Stomach (tissue), 9 donors: ENCODE data around the gene STX1A. TPM values are rescaled to one million over a fixed set of nuclear protein-coding genes. Genes with fewer than 3 reads are reported as not detected.

Experiments
- DNase-seq, 2 donors: peaks; one replicate each; pipeline versions ENCODE4 v3.0.0 to v3.0.0-alpha.2; 2013 to 2019
- H3K27ac ChIP-seq, 5 donors: fragments of 200-600 bp in 4 of 5; sonication (generic) in 4 of 5; one replicate each; pipeline ENCODE4 v1.5.1; 2013 to 2019; ENCODE audit warnings: mild to moderate bottlenecking in 1 of 5, moderate library complexity in 1 of 5
- H3K27me3 ChIP-seq, 3 donors: fragments of 200-600 bp; sonication (generic); one replicate each; pipeline ENCODE4 v1.5.1; 2017 to 2019; ENCODE audit warnings: mixed run types in 1 of 3
- H3K36me3 ChIP-seq, 4 donors: fragments of 200-600 bp; sonication (generic); 1 replicate in 3 of 4; 2 replicates in 1 of 4; pipeline ENCODE4 v1.5.1; 2016 to 2019
- H3K4me1 ChIP-seq, 4 donors: fragments of 200-600 bp; sonication (generic); one replicate each; pipeline ENCODE4 v1.5.1; 2016 to 2019
- H3K4me3 ChIP-seq, 4 donors: fragments of 200-600 bp; sonication (generic) in 3 of 4; one replicate each; pipeline ENCODE4 v1.5.1; 2016 to 2019; ENCODE audit warnings: mild to moderate bottlenecking in 1 of 4
- H3K9me3 ChIP-seq, 4 donors: fragments of 200-600 bp; sonication (generic); one replicate each; pipeline ENCODE4 v1.5.1; 2016 to 2019
- EP300 ChIP-seq: sonication (generic); formaldehyde crosslinking; IDR thresholded peaks from one replicate; pipeline ENCODE4 v1.6.1; 2017; ENCODE audit warnings: antibody characterized with exemption
- POLR2A ChIP-seq, 4 donors: fragments of 450-650 bp; IDR thresholded peaks; one replicate each; pipeline ENCODE4 v1.6.1; 2016; ENCODE audit warnings: antibody characterized with exemption in 4 of 4, control low read depth in 2 of 4, mild to moderate bottlenecking in 1 of 4, moderate library complexity in 1 of 4
- POLR2AphosphoS5 ChIP-seq, 3 donors: sonication (generic); formaldehyde crosslinking; IDR thresholded peaks; one replicate each; pipeline ENCODE4 v1.6.1; 2016; ENCODE audit warnings: antibody characterized with exemption in 3 of 3
- WGBS, 5 donors: extraction: QIAGEN DNeasy Blood & Tissue Kit in 3 of 5; methylation state at CpG; one replicate each; pipeline versions ENCODE4 v1.1.5 to v1.1.7; 2013 to 2018; 5-methylcytosine and 5-hydroxymethylcytosine counted together
- intact Hi-C: fragments of 100-400 bp; cut with DNase I; formaldehyde crosslinking; loops from one replicate; pipeline ENCODE4 v1.15.1; 2023; ENCODE audit warnings: low total_unique reads
- polyA plus RNA-seq, 3 donors: library from polyadenylated mRNA; stranded (reverse); fragments of 200-250 nt; gene quantifications; one replicate each; pipeline ENCODE4 v1.2.3, GENCODE V29; 2013
- total RNA-seq, 5 donors: library from RNA; depleted of rRNA; stranded (reverse); fragments of >200 nt; gene quantifications; one replicate each; pipeline versions ENCODE4 v1.1.0 to v1.2.3, GENCODE V29; 2014 to 2016
- TF ChIP-seq, protein P1 (sequence below), 7 experiments: fragments of 450-650 bp in 4 of 7; fragments of 200-600 bp in 3 of 7; sonication (generic) in 3 of 7; IDR thresholded peaks; one replicate each; pipeline ENCODE4 v1.5.1; 2016 to 2019; ENCODE audit warnings: antibody characterized with exemption in 7 of 7, control low read depth in 2 of 7, mild to moderate bottlenecking in 1 of 7
- donor health status: healthy with polysubstance abuse.
- donor health status: Bipolar disorder and iron deficiency.
- donor health status: healthy.

Gene STX1A
- total and polyA plus RNA-seq, 8 donors, result 1.1 to 57.2 (median 4.2) TPM; not detected in 1

DNA sequence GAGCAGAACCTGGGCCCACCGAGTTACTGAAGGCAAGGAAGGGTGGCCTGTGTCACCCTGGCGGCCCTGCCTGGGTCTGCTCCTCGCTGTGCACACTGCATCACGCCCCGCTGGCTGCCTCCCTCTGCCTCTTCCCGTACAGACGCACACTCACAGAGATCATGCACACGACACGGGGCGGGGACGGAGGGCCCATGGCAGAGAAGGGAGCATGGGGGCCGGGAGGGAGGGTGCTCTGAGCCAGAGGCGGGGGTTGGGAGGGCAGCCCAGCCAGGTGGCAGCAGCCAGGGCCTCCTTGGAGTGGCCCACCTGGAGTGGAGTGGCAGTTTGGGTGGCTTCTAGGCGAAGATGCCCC is 19.4 kb downstream of the STX1A start:
- peak in 1 of 2 donors; percentile 30 for DNase-seq
- intact Hi-C loops, result no loop called here
- H3K9me3 ChIP-seq, result no peaks in the 10 kb centered on the region
- 78 to 92% (median 82%) methylated on average over 7 to 14 of the region's 14 CpGs for WGBS, 5 donors
- peaks cover 0 to 20% (median 18%) of the 10 kb centered on the region in 4 donors for H3K4me1 ChIP-seq
- no peak overlapping the region for H3K27ac ChIP-seq
- TF ChIP-seq, protein P1, sequence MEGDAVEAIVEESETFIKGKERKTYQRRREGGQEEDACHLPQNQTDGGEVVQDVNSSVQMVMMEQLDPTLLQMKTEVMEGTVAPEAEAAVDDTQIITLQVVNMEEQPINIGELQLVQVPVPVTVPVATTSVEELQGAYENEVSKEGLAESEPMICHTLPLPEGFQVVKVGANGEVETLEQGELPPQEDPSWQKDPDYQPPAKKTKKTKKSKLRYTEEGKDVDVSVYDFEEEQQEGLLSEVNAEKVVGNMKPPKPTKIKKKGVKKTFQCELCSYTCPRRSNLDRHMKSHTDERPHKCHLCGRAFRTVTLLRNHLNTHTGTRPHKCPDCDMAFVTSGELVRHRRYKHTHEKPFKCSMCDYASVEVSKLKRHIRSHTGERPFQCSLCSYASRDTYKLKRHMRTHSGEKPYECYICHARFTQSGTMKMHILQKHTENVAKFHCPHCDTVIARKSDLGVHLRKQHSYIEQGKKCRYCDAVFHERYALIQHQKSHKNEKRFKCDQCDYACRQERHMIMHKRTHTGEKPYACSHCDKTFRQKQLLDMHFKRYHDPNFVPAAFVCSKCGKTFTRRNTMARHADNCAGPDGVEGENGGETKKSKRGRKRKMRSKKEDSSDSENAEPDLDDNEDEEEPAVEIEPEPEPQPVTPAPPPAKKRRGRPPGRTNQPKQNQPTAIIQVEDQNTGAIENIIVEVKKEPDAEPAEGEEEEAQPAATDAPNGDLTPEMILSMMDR (IDR thresholded peaks at IDR 0.05), result no peak
- no peak for TF ChIP-seq POLR2AphosphoS5 (IDR thresholded peaks at IDR 0.05)
- TF ChIP-seq EP300, result no peak
- no peak for TF ChIP-seq POLR2A (IDR thresholded peaks at IDR 0.05)
- no peak overlapping the region for H3K4me3 ChIP-seq
- no peaks in the 10 kb centered on the region for H3K27me3 ChIP-seq
- H3K36me3 ChIP-seq, result peaks cover 26 to 81% (median 69%) of the 10 kb centered on the region in 4 donors

DNA sequence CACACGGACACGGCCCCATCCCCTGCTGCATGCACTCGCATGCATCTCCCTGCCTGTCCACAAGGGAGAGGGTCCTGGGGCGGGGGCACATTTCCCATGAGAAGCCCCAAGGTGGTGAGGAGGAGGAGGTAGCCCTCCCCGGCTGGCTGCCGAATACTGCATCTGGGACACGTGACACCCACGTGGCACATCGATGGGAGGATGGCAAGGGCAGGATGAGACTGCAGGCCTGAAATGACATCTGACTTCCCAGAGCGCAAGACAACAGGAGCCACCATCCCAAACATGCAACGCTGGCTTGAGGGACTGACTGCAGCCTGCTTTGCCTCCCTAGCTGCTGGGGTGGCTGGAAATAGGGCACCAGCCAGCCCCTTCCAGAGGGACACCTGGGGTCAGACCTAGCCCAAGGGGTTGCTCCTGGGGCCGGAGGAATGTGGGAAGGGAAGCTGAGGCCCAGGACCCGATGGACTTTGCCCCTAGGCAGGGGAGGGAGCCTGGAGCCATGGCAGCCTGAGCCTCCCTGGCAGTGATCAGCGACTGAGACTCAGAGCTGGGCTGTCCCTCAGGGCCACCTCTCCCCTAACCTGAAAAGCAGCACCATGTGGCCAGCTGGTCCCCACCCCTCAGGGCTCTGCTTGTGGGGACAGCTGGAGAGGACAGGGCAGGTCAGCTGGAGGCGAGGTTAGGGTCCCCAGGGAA is 19.9 kb downstream of the STX1A start:
- peak in 1 of 2 donors; percentile 33 for DNase-seq

DNA sequence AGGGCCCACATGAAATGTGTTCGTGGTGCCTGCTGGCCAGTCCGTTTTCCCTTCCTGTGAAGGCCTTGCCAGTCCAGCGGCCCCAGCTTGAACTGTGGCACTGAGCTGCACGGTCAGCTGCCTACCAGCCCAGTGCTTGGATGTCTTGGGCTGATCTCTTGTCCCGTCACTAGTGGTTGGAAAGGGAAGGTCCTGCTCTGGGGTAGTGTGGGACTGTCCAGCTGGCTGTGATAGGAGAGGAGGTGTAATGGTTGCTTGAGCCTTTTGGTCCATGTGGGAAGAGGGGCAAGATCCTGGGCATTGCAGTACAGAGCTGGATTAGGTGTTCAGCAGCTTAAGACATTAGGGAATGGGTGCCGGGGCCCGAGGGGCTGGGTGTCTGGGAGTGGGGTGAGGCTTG is 21.1 kb downstream of the STX1A start:
- Histone ChIP-seq H3K4me1 (peaks cover 0 to 3% (median 2%) of the 10 kb centered on the region in 4 donors), H3K9me3 (no peaks in the 10 kb centered on the region), H3K36me3 (peaks cover 42 to 97% (median 86%) of the 10 kb centered on the region in 4 donors), H3K27me3 (no peaks in the 10 kb centered on the region), H3K4me3 (no peak overlapping the region), H3K27ac (no peak overlapping the region)
- intact Hi-C loops, result no loop called here
- 84 to 92% (median 89%) methylated on average over 7 of the region's 7 CpGs for WGBS, 5 donors
- no peak for DNase-seq
- TF ChIP-seq EP300, result no peak
- TF ChIP-seq, protein P1 (IDR thresholded peaks at IDR 0.05), result no peak
- no peak for TF ChIP-seq POLR2A (IDR thresholded peaks at IDR 0.05)
- TF ChIP-seq POLR2AphosphoS5 (IDR thresholded peaks at IDR 0.05), result no peak

More for the DNA sequence above, 19.9 kb downstream of the STX1A start:
- no peak overlapping the region for H3K4me3 ChIP-seq
- H3K9me3 ChIP-seq, result no peaks in the 10 kb centered on the region
- TF ChIP-seq POLR2AphosphoS5 (IDR thresholded peaks at IDR 0.05) (no peak), POLR2A (IDR thresholded peaks at IDR 0.05) (no peak), EP300 (no peak)
- no peaks in the 10 kb centered on the region for H3K27me3 ChIP-seq
- no peak overlapping the region for H3K27ac ChIP-seq
- H3K4me1 ChIP-seq, result peaks cover 0 to 14% (median 13%) of the 10 kb centered on the region in 4 donors
- peaks cover 31 to 86% (median 75%) of the 10 kb centered on the region in 4 donors for H3K36me3 ChIP-seq
- WGBS, 5 donors, result 66 to 75% (median 71%) methylated on average over 4 to 15 of the region's 15 CpGs
- intact Hi-C loops, result no loop called here

DNA sequence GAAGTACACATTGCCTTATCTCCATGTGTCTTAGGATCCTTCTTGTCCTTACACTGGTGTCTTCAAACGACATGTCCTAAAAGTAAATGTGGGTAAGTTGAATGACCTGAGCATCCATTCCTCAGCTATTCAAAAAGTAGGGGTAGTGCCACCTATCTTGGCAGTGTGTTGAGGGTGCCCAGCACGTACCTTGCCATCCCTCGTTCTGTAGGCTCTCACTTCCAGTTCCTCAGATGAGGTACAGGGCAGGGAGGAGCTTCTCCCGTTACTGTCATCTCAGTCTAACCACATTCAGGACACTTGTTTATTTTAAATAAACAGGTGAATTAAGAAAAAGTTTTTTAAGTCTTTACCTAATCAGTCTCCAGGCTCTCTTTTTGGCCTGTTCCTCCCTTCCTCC is 23.1 kb downstream of the STX1A start:
- Histone ChIP-seq H3K27me3 (no peaks in the 10 kb centered on the region), H3K36me3 (peaks cover 55 to 98% (median 94%) of the 10 kb centered on the region in 4 donors), H3K9me3 (no peaks in the 10 kb centered on the region), H3K4me3 (no peak overlapping the region), H3K4me1 (no peaks in the 10 kb centered on the region), H3K27ac (no peak overlapping the region)
- TF ChIP-seq POLR2AphosphoS5 (IDR thresholded peaks at IDR 0.05), result no peak
- TF ChIP-seq EP300, result no peak
- TF ChIP-seq, protein P1 (IDR thresholded peaks at IDR 0.05), result no peak
- TF ChIP-seq POLR2A (IDR thresholded peaks at IDR 0.05), result no peak
- 78 to 92% (median 90%) methylated on average over 4 of the region's 4 CpGs for WGBS, 5 donors
- no peak for DNase-seq
- intact Hi-C loops, result no loop called here

DNA sequence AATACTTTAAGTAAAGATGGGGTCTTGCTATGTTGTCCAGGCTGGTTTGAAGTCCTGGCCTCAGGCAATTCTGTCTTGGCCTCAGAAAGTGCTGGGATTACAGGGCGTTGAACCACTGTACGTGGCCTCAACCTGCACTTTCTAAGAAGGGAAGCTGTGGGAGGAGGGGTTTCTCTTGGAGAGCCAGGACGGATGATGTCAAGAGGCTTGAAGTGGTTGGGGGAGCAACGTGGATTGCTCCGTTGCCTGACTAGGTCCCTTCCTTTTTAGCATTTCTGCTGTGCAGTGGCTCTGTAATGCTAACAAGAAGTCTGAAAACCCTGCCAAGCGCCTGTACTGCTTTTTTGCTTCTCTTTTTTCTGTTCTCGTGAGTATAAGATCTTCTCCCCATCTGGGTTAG is 28.8 kb downstream of the STX1A start:
- Histone ChIP-seq H3K27ac (no peak overlapping the region), H3K27me3 (no peaks in the 10 kb centered on the region), H3K4me3 (no peak overlapping the region), H3K4me1 (peaks cover 0 to 3% (median 1%) of the 10 kb centered on the region in 4 donors), H3K9me3 (no peaks in the 10 kb centered on the region), H3K36me3 (peaks cover 57 to 97% (median 92%) of the 10 kb centered on the region in 4 donors)
- 84 to 92% (median 87%) methylated on average over 7 of the region's 7 CpGs for WGBS, 5 donors
- TF ChIP-seq, protein P1 (IDR thresholded peaks at IDR 0.05), result no peak
- TF ChIP-seq EP300 (no peak), POLR2A (IDR thresholded peaks at IDR 0.05) (no peak), POLR2AphosphoS5 (IDR thresholded peaks at IDR 0.05) (no peak)
- no peak for DNase-seq
- intact Hi-C loops, result no loop called here
